Activated T-helper 2 cell treated with anti-CD3 and anti-CD28 coated beads, Interferon-gamma antibody, Interleukin-2, Interleukin-4, amounts not matched to agents 10 μg/mL and 5 μg/mL and 100 μg/mL, durations not matched to agents 14 hours and 24 hours and 36 hours (primary cell): ENCODE results near the gene CDK10. TPM values are rescaled to one million over a fixed set of nuclear protein-coding genes. Genes with fewer than 3 reads are reported as not detected.
"Not testable (repeated sequence)": the region's sequence is repeated elsewhere in the genome, so short reads cannot be mapped to it uniquely, and the experiment has no call there.

ENCODE experiments used
- DNase-seq: peaks from one replicate; pipeline ENCODE4 v3.0.0; 2021; ENCODE audit warnings: low spot score
- H3K27ac Mint-ChIP-seq: one replicate; pipeline ENCODE4 v1.8.0; 2021; ENCODE audit warnings: mixed read lengths
- H3K27me3 Mint-ChIP-seq: one replicate; pipeline ENCODE4 v1.8.0; 2021; ENCODE audit warnings: low read depth, mixed read lengths
- H3K36me3 Mint-ChIP-seq: one replicate; pipeline ENCODE4 v1.8.0; 2021; ENCODE audit warnings: low read depth, mixed read lengths
- H3K4me1 Mint-ChIP-seq: one replicate; pipeline ENCODE4 v1.8.0; 2021; ENCODE audit warnings: low read depth, mixed read lengths
- H3K4me3 Mint-ChIP-seq: one replicate; pipeline ENCODE4 v1.8.0; 2021; ENCODE audit warnings: low read depth, mild to moderate bottlenecking, moderate library complexity, mixed read lengths
- H3K9me3 Mint-ChIP-seq: one replicate; pipeline ENCODE4 v1.8.0; 2021; ENCODE audit warnings: mixed read lengths
- intact Hi-C: fragments of 100-400 bp; cut with micrococcal nuclease; formaldehyde crosslinking; loops from one replicate; pipeline ENCODE4 v1.15.1; 2023
- total RNA-seq: library from RNA; stranded (reverse); gene quantifications from 2 replicates; pipeline ENCODE4 v1.2.3, GENCODE V29; 2022

CDK10 gene
- total RNA-seq, 1 donor from 2014 or later, result 95.5 TPM

GRCh38 chr16:89655062-89655643, 31.3 kb upstream of the CDK10 start:
- Mint-ChIP-seq H3K27ac (no peak overlapping the region), H3K4me3 (no peak overlapping the region), H3K9me3 (no peaks in the 10 kb centered on the region), H3K4me1 (peaks cover 15% of the 10 kb centered on the region), H3K27me3 (no peaks in the 10 kb centered on the region), H3K36me3 (peaks cover 29% of the 10 kb centered on the region)
- intact Hi-C loops, result loop anchor here (5.0 kb wide), 1 partner anchor 93 kb away; the partner anchor contains the start of gene RPL13
- no peak for DNase-seq

GRCh38 chr16:89656435-89657121, 29.9 kb upstream of the CDK10 start:
- H3K4me1 Mint-ChIP-seq, result peaks cover 15% of the 10 kb centered on the region
- no peak for DNase-seq
- peaks cover 41% of the 10 kb centered on the region for H3K36me3 Mint-ChIP-seq
- intact Hi-C loops, result loop anchor here (5.0 kb wide), 1 partner anchor 94 kb away; the partner anchor contains the start of gene RPL13
- H3K27ac Mint-ChIP-seq, result peak overlapping the region; percentile 75
- no peaks in the 10 kb centered on the region for H3K27me3 Mint-ChIP-seq
- H3K4me3 Mint-ChIP-seq, result peak overlapping the region; percentile 92
- no peaks in the 10 kb centered on the region for H3K9me3 Mint-ChIP-seq

GRCh38 chr16:89657442-89658220, 28.9 kb upstream of the CDK10 start, which contains the start of the genes CHMP1A and SPATA33:
Gene CHMP1A (minus strand): TSS chr16:89657708. CDS start chr16:89657588, 120 bp downstream.
Gene SPATA33 (plus strand): TSS chr16:89657836. CDS start chr16:89657912, 76 bp downstream.
- Mint-ChIP-seq H3K27me3 (no peaks in the 10 kb centered on the region), H3K4me3 (peak within 1 kb of the TSS; percentile 92)

GRCh38 chr16:89658221-89658879, 28.1 kb upstream of the CDK10 start:
- H3K36me3 Mint-ChIP-seq, result peaks cover 47% of the 10 kb centered on the region
- H3K27ac Mint-ChIP-seq, result peak overlapping the region; percentile 89
- peak; percentile 20 for DNase-seq
- peak overlapping the region; percentile 92 for H3K4me3 Mint-ChIP-seq
- H3K9me3 Mint-ChIP-seq, result no peaks in the 10 kb centered on the region
- intact Hi-C loops, result loop anchor here (5.0 kb wide), 1 partner anchor 96 kb away; the partner anchor contains the start of gene RPL13
- H3K27me3 Mint-ChIP-seq, result no peaks in the 10 kb centered on the region
- H3K4me1 Mint-ChIP-seq, result peaks cover 15% of the 10 kb centered on the region

More at GRCh38 chr16:89657442-89658220, 28.9 kb upstream of the CDK10 start, which contains the start of the genes CHMP1A and SPATA33:
- Mint-ChIP-seq H3K36me3 (peaks cover 45% of the 10 kb centered on the region), H3K27ac (peak within 1 kb of the TSS; percentile 89), H3K4me1 (peaks cover 15% of the 10 kb centered on the region), H3K9me3 (no peaks in the 10 kb centered on the region)
- DNase-seq, result peak; percentile 89
- intact Hi-C loops, result loop anchor here (5.0 kb wide), 1 partner anchor 95 kb away; the partner anchor contains the start of gene RPL13

GRCh38 chr16:89660146-89660545, 26.3 kb upstream of the CDK10 start:
- no peak overlapping the region for H3K27ac Mint-ChIP-seq
- peaks cover 50% of the 10 kb centered on the region for H3K36me3 Mint-ChIP-seq
- H3K9me3 Mint-ChIP-seq, result no peaks in the 10 kb centered on the region
- no peaks in the 10 kb centered on the region for H3K27me3 Mint-ChIP-seq
- intact Hi-C loops, result no loop called here
- no peak overlapping the region for H3K4me3 Mint-ChIP-seq
- peaks cover 13% of the 10 kb centered on the region for H3K4me1 Mint-ChIP-seq
- no peak for DNase-seq

GRCh38 chr16:89661215-89661614, 25.3 kb upstream of the CDK10 start:
- no peak overlapping the region for H3K4me3 Mint-ChIP-seq
- H3K27me3 Mint-ChIP-seq, result no peaks in the 10 kb centered on the region
- H3K4me1 Mint-ChIP-seq, result peaks cover 11% of the 10 kb centered on the region
- no peaks in the 10 kb centered on the region for H3K9me3 Mint-ChIP-seq
- DNase-seq, result no peak
- intact Hi-C loops, result no loop called here
- H3K36me3 Mint-ChIP-seq, result peaks cover 43% of the 10 kb centered on the region
- no peak overlapping the region for H3K27ac Mint-ChIP-seq

- H3K27me3 Mint-ChIP-seq, H3K9me3 Mint-ChIP-seq, DNase-seq, H3K4me3 Mint-ChIP-seq, intact Hi-C loops, H3K4me1 Mint-ChIP-seq, H3K27ac Mint-ChIP-seq: not testable (repeated sequence)
- H3K36me3 Mint-ChIP-seq, result peaks cover 41% of the 10 kb centered on the region
These were observed 22.3 kb upstream of the CDK10 start for GRCh38 chr16:89664238-89664637.

- H3K4me1 Mint-ChIP-seq, H3K27ac Mint-ChIP-seq, intact Hi-C loops, DNase-seq, H3K4me3 Mint-ChIP-seq, H3K27me3 Mint-ChIP-seq, H3K9me3 Mint-ChIP-seq: not testable (repeated sequence)
- peaks cover 21% of the 10 kb centered on the region for H3K36me3 Mint-ChIP-seq
These were observed 19.5 kb upstream of the CDK10 start for GRCh38 chr16:89667000-89667399.

- intact Hi-C loops, result no loop called here
- no peak overlapping the region for H3K27ac Mint-ChIP-seq
- no peaks in the 10 kb centered on the region for H3K9me3 Mint-ChIP-seq
- no peak overlapping the region for H3K4me3 Mint-ChIP-seq
- peaks cover 21% of the 10 kb centered on the region for H3K36me3 Mint-ChIP-seq
- no peaks in the 10 kb centered on the region for H3K27me3 Mint-ChIP-seq
- DNase-seq, result no peak
- H3K4me1 Mint-ChIP-seq, result peaks cover 9% of the 10 kb centered on the region
These were observed 18.9 kb upstream of the CDK10 start for GRCh38 chr16:89667633-89668032.

GRCh38 chr16:89668790-89669158, 17.7 kb upstream of the CDK10 start:
- Mint-ChIP-seq H3K36me3 (peaks cover 15% of the 10 kb centered on the region), H3K27ac (no peak overlapping the region), H3K4me3 (no peak overlapping the region), H3K27me3 (no peaks in the 10 kb centered on the region), H3K4me1 (peaks cover 9% of the 10 kb centered on the region), H3K9me3 (no peaks in the 10 kb centered on the region)
- intact Hi-C loops, result no loop called here
- no peak for DNase-seq

GRCh38 chr16:89669755-89670154, 16.7 kb upstream of the CDK10 start:
- Mint-ChIP-seq H3K27me3 (no peaks in the 10 kb centered on the region), H3K36me3 (peaks cover 9% of the 10 kb centered on the region), H3K4me1 (peaks cover 9% of the 10 kb centered on the region), H3K4me3 (no peak overlapping the region), H3K27ac (no peak overlapping the region), H3K9me3 (no peaks in the 10 kb centered on the region)
- intact Hi-C loops, result no loop called here
- DNase-seq, result no peak
